HEK293 (cell line): Measurements from ENCODE around the gene SETD1A.

Source experiments
- CTCF ChIA-PET: fragments of 350-600 bp; formaldehyde crosslinking; extraction: SDS; loops from one replicate; lab custom pipeline; 2021; ENCODE audit warnings: antibody characterized with exemption; lab: Yijun Ruan, JAX
- POLR2A ChIA-PET: fragments of 300-600 bp; formaldehyde crosslinking; extraction: SDS; loops from one replicate; lab custom pipeline; 2020; ENCODE audit warnings: antibody characterized with exemption, inconsistent platforms; lab: Yijun Ruan, JAX
- H3K27ac ChIP-seq: fragments of 200-500 bp; sonication (Bioruptor generic); 2 replicates; pipeline ENCODE4 v1.5.1; 2014; ENCODE audit warnings: low read depth, low read length, control low read depth, inconsistent platforms; ENCODE audit errors: extremely low read depth
- H3K36me3 ChIP-seq, 2 experiments: fragments of 200-500 bp in 1 of 2; sonication (Bioruptor generic) in 1 of 2; 1 replicate in 1 of 2; 2 replicates in 1 of 2; pipeline ENCODE4 v1.5.1; 2014 to 2017; ENCODE audit warnings: inconsistent platforms in 2 of 2, low read length in 2 of 2; ENCODE audit not compliant: control insufficient read depth in 2 of 2, insufficient read depth in 1 of 2
- H3K4me1 ChIP-seq: fragments of 200-500 bp; sonication (Bioruptor generic); 2 replicates; pipeline ENCODE4 v1.5.1; 2014; ENCODE audit warnings: mild to moderate bottlenecking, low read length, inconsistent platforms; ENCODE audit not compliant: control insufficient read depth, insufficient read depth
- H3K4me3 ChIP-seq: 2 replicates; pipeline ENCODE4 v1.5.1; 2011; ENCODE audit warnings: low read depth, mild to moderate bottlenecking, control low read depth, low read length, moderate library complexity
- H3K9me3 ChIP-seq: fragments of 200-500 bp; sonication (Bioruptor generic); 2 replicates; pipeline ENCODE4 v1.5.1; 2014; ENCODE audit warnings: low read depth, low read length, inconsistent platforms; ENCODE audit not compliant: control insufficient read depth, insufficient read depth
- CTCF ChIP-seq: fragments of 450-650 bp; formaldehyde crosslinking; IDR thresholded peaks from 2 replicates; pipeline ENCODE4 v1.5.1; 2016; ENCODE audit warnings: missing biosample characterization, missing genetic modification characterization
- GLI2 ChIP-seq: fragments of 450-650 bp; formaldehyde crosslinking; IDR thresholded peaks from 2 replicates; pipeline ENCODE4; 2017; ENCODE audit warnings: missing biosample characterization, missing genetic modification characterization, low read depth, borderline replicate concordance
- MYNN ChIP-seq: fragments of 450-650 bp; formaldehyde crosslinking; IDR thresholded peaks from 2 replicates; pipeline ENCODE4 v1.5.1; 2016; ENCODE audit warnings: missing biosample characterization, missing genetic modification characterization, borderline replicate concordance
- PRDM1 ChIP-seq: fragments of 450-650 bp; formaldehyde crosslinking; IDR thresholded peaks from 2 replicates; pipeline ENCODE4; 2016; ENCODE audit warnings: missing biosample characterization, missing genetic modification characterization
- REST ChIP-seq: fragments of 450-650 bp; formaldehyde crosslinking; IDR thresholded peaks from 2 replicates; pipeline ENCODE4 v1.5.1; 2016; ENCODE audit warnings: missing biosample characterization, missing genetic modification characterization
- ZBTB6 ChIP-seq: fragments of 450-650 bp; formaldehyde crosslinking; IDR thresholded peaks from 2 replicates; pipeline ENCODE4 v1.5.1; 2017; ENCODE audit warnings: missing biosample characterization, missing genetic modification characterization
- ZNF223 ChIP-seq: fragments of 450-650 bp; formaldehyde crosslinking; IDR thresholded peaks from 2 replicates; pipeline ENCODE4 v1.5.1; 2016; ENCODE audit warnings: missing biosample characterization, missing genetic modification characterization
- ZNF341 ChIP-seq: fragments of 450-650 bp; formaldehyde crosslinking; IDR thresholded peaks from 2 replicates; pipeline ENCODE4; 2016; ENCODE audit warnings: low read depth, missing biosample characterization, missing genetic modification characterization
- ZNF660 ChIP-seq: fragments of 450-650 bp; IDR thresholded peaks from 2 replicates; pipeline ENCODE4 v1.5.1; 2018; ENCODE audit warnings: missing biosample characterization, mild to moderate bottlenecking, missing genetic modification characterization
- ZNF664 ChIP-seq: fragments of 450-650 bp; formaldehyde crosslinking; IDR thresholded peaks from 2 replicates; pipeline ENCODE4 v1.5.1; 2016; ENCODE audit warnings: missing biosample characterization, missing genetic modification characterization
- ZNF785 ChIP-seq: fragments of 450-650 bp; formaldehyde crosslinking; IDR thresholded peaks from 2 replicates; pipeline ENCODE4 v1.5.1; 2016; ENCODE audit warnings: missing biosample characterization, missing genetic modification characterization
- ZSCAN5A ChIP-seq: fragments of 450-650 bp; formaldehyde crosslinking; IDR thresholded peaks from 2 replicates; pipeline ENCODE4 v1.5.1; 2016; ENCODE audit warnings: missing biosample characterization, missing genetic modification characterization

SETD1A gene

GRCh38 chr16:30920891-30921290 is 36.7 kb upstream of the SETD1A start:
- no peaks in the 10 kb centered on the region for H3K4me1 ChIP-seq
- POLR2A ChIA-PET, result no interaction called here

More at GRCh38 chr16:30920891-30921290, 36.7 kb upstream of the SETD1A start:
- TF ChIP-seq REST (tag by site-specific recombination) (no peak), MYNN (tag by site-specific recombination) (no peak), GLI2 (tag by site-specific recombination) (no peak), ZNF660 (tag by site-specific recombination) (no peak), ZNF664 (tag by site-specific recombination) (no peak), ZBTB6 (no peak), ZNF223 (tag by site-specific recombination) (no peak), CTCF (tag by site-specific recombination) (no peak), PRDM1 (tag by site-specific recombination) (no peak), ZNF341 (tag by site-specific recombination) (no peak), ZNF785 (tag by site-specific recombination) (no peak), ZSCAN5A (tag by site-specific recombination) (no peak)
- CTCF ChIA-PET, result interaction anchor here (0.7 to 4.0 kb wide), 7 partner anchors 16 to 1068 kb away, joined by 3 to 31 read pairs (median 4); no protein-coding TSS in a partner anchor
- Histone ChIP-seq H3K9me3 (no peaks in the 10 kb centered on the region), H3K36me3 (peaks cover 0 to 13% of the 10 kb centered on the region in 2 experiments; a peak in 1 of 3 replicates), H3K4me3 (no peak overlapping the region), H3K27ac (no peak overlapping the region)
